K562 (cell line): ENCODE measurements around the gene PHF1. TPM values are rescaled to one million over a fixed set of nuclear protein-coding genes. Genes with fewer than 3 reads are reported as not detected.
A peak's percentile ranks its signal among the peaks of the same experiment; 100 is the strongest.

ENCODE experiments used
- CEBPB ChIP-seq: fragments of 450-650 bp; IDR thresholded peaks from 2 replicates; pipeline ENCODE4 v1.6.1; 2016; ENCODE audit warnings: missing genetic modification characterization, missing compliant biosample characterization
- ETV1 ChIP-seq: fragments of 450-650 bp; conservative IDR thresholded peaks from 2 replicates; pipeline ENCODE4 v1.6.1; 2016; ENCODE audit warnings: missing genetic modification characterization, control low read depth, low read depth, missing compliant biosample characterization
- HINFP ChIP-seq: fragments of 450-650 bp; conservative IDR thresholded peaks from 2 replicates; pipeline ENCODE4 v1.6.1; 2016; ENCODE audit warnings: missing genetic modification characterization, low read depth, mild to moderate bottlenecking, control low read depth, missing compliant biosample characterization
- HMG20B ChIP-seq: fragments of 250-450 bp; sonication (Bioruptor Pico); IDR thresholded peaks from 2 replicates; pipeline ENCODE4 v1.5.0; 2021; ENCODE audit warnings: mild to moderate bottlenecking
- HNRNPLL ChIP-seq: fragments of 200-400 bp; formaldehyde crosslinking; IDR thresholded peaks from 2 replicates; pipeline ENCODE4 v1.6.1; 2017; ENCODE audit warnings: low read length, low read depth, mild to moderate bottlenecking; ENCODE audit not compliant: poor library complexity, severe bottlenecking
- ILF3 ChIP-seq: fragments of 450-650 bp; IDR thresholded peaks from 2 replicates; pipeline ENCODE4 v1.6.1; 2018; ENCODE audit warnings: antibody characterized with exemption, mild to moderate bottlenecking, moderate library complexity, borderline replicate concordance
- KAT8 ChIP-seq: fragments of 450-650 bp; IDR thresholded peaks from 2 replicates; pipeline ENCODE4 v1.6.1; 2016; ENCODE audit warnings: low read depth, mild to moderate bottlenecking
- MEF2A ChIP-seq: IDR thresholded peaks from 2 replicates; pipeline ENCODE4 v1.6.1; 2011; ENCODE audit warnings: low read depth, mild to moderate bottlenecking, low read length, moderate library complexity; ENCODE audit not compliant: control insufficient read depth
- MITF ChIP-seq: IDR thresholded peaks from 2 replicates; pipeline ENCODE4 v1.6.1; 2014; ENCODE audit warnings: antibody characterized with exemption
- MXI1 ChIP-seq: IDR thresholded peaks from 2 replicates; pipeline ENCODE4 v1.6.1; 2011; ENCODE audit warnings: low read depth, mild to moderate bottlenecking, improper control_type of control experiment, low read length
- NR2C2 ChIP-seq, 2 experiments: fragments of 200-800 bp in 1 of 2; sonication (Bioruptor generic) in 1 of 2; sonication (generic) in 1 of 2; formaldehyde crosslinking in 1 of 2; IDR thresholded peaks; 2 replicates each; pipeline versions ENCODE4 v1.6.1 to v1.8.0; 2016 to 2022; ENCODE audit warnings: mild to moderate bottlenecking in 1 of 2, missing compliant biosample characterization in 1 of 2, missing genetic modification characterization in 1 of 2, missing genetic modification reagents in 1 of 2
- PCBP1 ChIP-seq: fragments of 200-400 bp; formaldehyde crosslinking; IDR thresholded peaks from 2 replicates; pipeline ENCODE4 v1.6.1; 2018; ENCODE audit warnings: mild to moderate bottlenecking, low read depth, low read length; ENCODE audit not compliant: poor library complexity, severe bottlenecking
- PRMT5 ChIP-seq: sonication (generic); formaldehyde crosslinking; IDR thresholded peaks from 2 replicates; pipeline ENCODE4 v1.5.0; 2020; ENCODE audit warnings: missing genetic modification reagents
- SIN3A ChIP-seq, 2 experiments: fragments of 150-350 bp in 1 of 2; IDR thresholded peaks; 2 replicates each; pipeline ENCODE4 v1.6.1; 2011 to 2016; ENCODE audit warnings: borderline replicate concordance in 2 of 2, low read depth in 2 of 2, low read length in 2 of 2, mild to moderate bottlenecking in 2 of 2, moderate library complexity in 2 of 2; ENCODE audit not compliant: control insufficient read depth in 1 of 2
- SMARCB1 ChIP-seq: IDR thresholded peaks from 2 replicates; pipeline ENCODE4 v1.6.1; 2011; ENCODE audit warnings: improper control_type of control experiment, low read depth; ENCODE audit not compliant: insufficient read length
- SP1 ChIP-seq: sonication (generic); formaldehyde crosslinking; IDR thresholded peaks from 2 replicates; pipeline ENCODE4 v1.8.1; 2022; ENCODE audit warnings: mild to moderate bottlenecking, missing genetic modification reagents
- SRSF7 ChIP-seq: fragments of 200-400 bp; formaldehyde crosslinking; optimal IDR thresholded peaks from 2 replicates; pipeline ENCODE3; 2017; ENCODE audit warnings: mild to moderate bottlenecking, low read depth, low read length
- TAF1 ChIP-seq: IDR thresholded peaks from 2 replicates; pipeline ENCODE4 v1.6.1; 2011; ENCODE audit warnings: mild to moderate bottlenecking, low read length, moderate library complexity; ENCODE audit not compliant: insufficient read depth, control insufficient read depth, severe bottlenecking; ENCODE audit errors: extremely low read depth
- ZNF282 ChIP-seq: sonication (generic); formaldehyde crosslinking; IDR thresholded peaks from 2 replicates; pipeline ENCODE4 v1.8.1; 2023; ENCODE audit warnings: missing genetic modification reagents
- ZNF408 ChIP-seq: fragments of 250-450 bp; sonication (Bioruptor Pico); IDR thresholded peaks from 2 replicates; pipeline ENCODE4 v1.4.0; 2020; ENCODE audit warnings: low read depth, mild to moderate bottlenecking, moderate library complexity
- ZNF561 ChIP-seq: fragments of 450-650 bp; formaldehyde crosslinking; conservative IDR thresholded peaks from 2 replicates; pipeline ENCODE4 v1.4.0; 2020; ENCODE audit warnings: mild to moderate bottlenecking, moderate library complexity
- ZNF668 ChIP-seq: fragments of 250-450 bp; sonication (Bioruptor Pico); IDR thresholded peaks from 2 replicates; pipeline ENCODE4 v1.8.0; 2022; ENCODE audit warnings: mild to moderate bottlenecking, inconsistent platforms
- ZNF764 ChIP-seq: fragments of 250-450 bp; sonication (Bioruptor Pico); IDR thresholded peaks from 2 replicates; pipeline ENCODE4 v1.4.0; 2020; ENCODE audit warnings: low read depth, mild to moderate bottlenecking, moderate library complexity
- polyA plus RNA-seq, 8 experiments: library from polyadenylated mRNA; depleted of rRNA in 4 of 8; stranded (reverse) in 5 of 8; unstranded in 3 of 8; fragments of >200 nt; fragmentation: Nextera tagmentation in 2 of 8; fragmentation: Illumina TruSeq in 1 of 8; extraction: Ambion mirVana in 2 of 8; extraction: Trizol in 1 of 8; gene quantifications; 2 replicates each; pipeline versions ENCODE4 v1.2.1 to v1.2.3, GENCODE V29; 2011 to 2014; ENCODE audit warnings: inconsistent platforms in 1 of 8, missing spikeins in 1 of 8
- total RNA-seq, 7 experiments: library from RNA; depleted of rRNA in 6 of 7; stranded (reverse); fragments of >200 nt in 6 of 7; fragmentation: Illumina TruSeq in 2 of 7; extraction: Trizol in 2 of 7; gene quantifications; 2 replicates each; pipeline versions ENCODE4 v1.2.1 to v1.2.3, GENCODE V29; 2011 to 2021; ENCODE audit warnings: low replicate concordance in 1 of 7
- TF ChIP-seq, protein P1 (sequence below): fragments of 200-800 bp; sonication (Bioruptor generic); IDR thresholded peaks from 2 replicates; pipeline ENCODE4 v1.6.1; 2017; ENCODE audit warnings: missing genetic modification characterization, missing compliant biosample characterization

PHF1 gene
- total and polyA plus RNA-seq, 9 of the 15 experiments (the other 6 are each of a cell fraction or from before 2014, with no cell fraction given) = 3.7 to 64.2 (median 33.7) TPM

DNA sequence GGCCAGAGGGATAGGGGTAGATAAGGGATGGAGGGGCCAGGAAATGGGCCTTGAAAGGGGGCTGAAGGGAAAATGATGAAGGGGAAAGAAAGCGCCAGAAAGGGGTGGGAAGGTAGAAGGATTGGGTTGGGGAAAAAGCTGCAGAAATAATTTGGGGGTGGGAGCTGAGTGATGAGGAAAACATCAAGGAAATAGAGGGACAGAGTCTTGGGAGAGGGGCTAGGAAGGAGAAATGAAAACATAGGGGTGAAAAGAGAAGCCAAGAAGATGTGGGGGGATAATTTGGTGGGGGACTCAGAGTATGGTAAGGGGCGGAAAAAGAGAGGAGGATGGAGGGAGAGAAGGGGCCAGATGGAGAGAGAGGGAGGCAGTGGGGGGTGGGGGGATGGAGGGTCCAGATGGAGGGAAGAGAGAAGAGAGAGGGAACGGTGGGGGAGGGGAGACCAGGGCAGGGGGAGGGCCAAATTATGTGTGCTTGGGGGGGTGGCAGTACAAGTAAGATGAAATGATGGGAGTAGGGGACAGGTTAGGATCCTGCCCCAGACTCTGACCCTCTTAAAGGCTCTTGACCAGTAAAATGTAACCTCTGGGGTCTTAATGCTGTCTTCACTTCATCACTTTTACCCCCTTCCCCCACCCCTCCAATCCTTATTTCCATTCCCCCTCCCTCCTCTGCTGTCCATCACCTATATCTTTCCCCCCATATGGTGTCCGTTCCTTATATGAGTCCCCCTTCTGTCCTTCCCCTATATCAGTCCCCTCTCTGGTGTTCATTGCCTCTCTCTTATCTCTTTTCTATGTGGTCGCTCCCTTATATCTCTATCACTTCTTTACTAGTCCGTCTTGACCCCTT, 9.9 kb downstream of the PHF1 start (continued):
- TF ChIP-seq SMARCB1 (no peak), MXI1 (no peak), ZNF561 (no peak), ZNF408 (CRISPR knock-in tag) (no peak), HMG20B (CRISPR knock-in tag) (no peak), HINFP (tag) (no peak), NR2C2 (CRISPR knock-in tag; IDR thresholded peaks at IDR 0.05) (no peak), NR2C2 (tag; IDR thresholded peaks at IDR 0.05) (no peak), ZNF764 (no peak), TAF1 (no peak), SIN3A (IDR thresholded peaks at IDR 0.05; ENCODE audit: borderline replicate concordance in 2 of 2, control insufficient read depth in 1 of 2, low read depth in 2 of 2, low read length in 2 of 2) (no peak), ETV1 (tag) (no peak), PRMT5 (CRISPR knock-in tag) (no peak), ILF3 (no peak), ZNF668 (CRISPR knock-in tag) (no peak), HNRNPLL (no peak), MEF2A (no peak), MITF (no peak), ZNF282 (CRISPR knock-in tag) (no peak), KAT8 (no peak), SP1 (CRISPR knock-in tag) (0 out of 2 replicates have a peak, but pooled peaks have one; percentile 21), CEBPB (tag) (no peak), PCBP1 (no peak), SRSF7 (no peak)
- TF ChIP-seq, protein P1, sequence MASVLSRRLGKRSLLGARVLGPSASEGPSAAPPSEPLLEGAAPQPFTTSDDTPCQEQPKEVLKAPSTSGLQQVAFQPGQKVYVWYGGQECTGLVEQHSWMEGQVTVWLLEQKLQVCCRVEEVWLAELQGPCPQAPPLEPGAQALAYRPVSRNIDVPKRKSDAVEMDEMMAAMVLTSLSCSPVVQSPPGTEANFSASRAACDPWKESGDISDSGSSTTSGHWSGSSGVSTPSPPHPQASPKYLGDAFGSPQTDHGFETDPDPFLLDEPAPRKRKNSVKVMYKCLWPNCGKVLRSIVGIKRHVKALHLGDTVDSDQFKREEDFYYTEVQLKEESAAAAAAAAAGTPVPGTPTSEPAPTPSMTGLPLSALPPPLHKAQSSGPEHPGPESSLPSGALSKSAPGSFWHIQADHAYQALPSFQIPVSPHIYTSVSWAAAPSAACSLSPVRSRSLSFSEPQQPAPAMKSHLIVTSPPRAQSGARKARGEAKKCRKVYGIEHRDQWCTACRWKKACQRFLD = no peak
